Trophoblast cell (in vitro differentiated cells and primary cell): Measurements from ENCODE around the gene DNAJC6.

Experiments used
- DNase-seq, 2 donors: peaks; one replicate each; pipeline ENCODE4 v3.0.0-alpha.2; 2016
- H2AFZ ChIP-seq: 2 replicates; pipeline ENCODE4 v1.6.1; 2013; ENCODE audit warnings: low read length, moderate library complexity, mild to moderate bottlenecking; ENCODE audit not compliant: insufficient read depth, poor library complexity
- H2AK5ac ChIP-seq: 2 replicates; pipeline ENCODE4 v1.6.1; 2013; ENCODE audit warnings: mild to moderate bottlenecking, low read length
- H2BK120ac ChIP-seq: 2 replicates; pipeline ENCODE4 v1.6.1; 2013; ENCODE audit warnings: low read length, mild to moderate bottlenecking, moderate library complexity; ENCODE audit not compliant: insufficient read depth, poor library complexity
- H2BK12ac ChIP-seq: 2 replicates; pipeline ENCODE4 v1.6.1; 2013; ENCODE audit warnings: mild to moderate bottlenecking, low read length, moderate library complexity
- H2BK5ac ChIP-seq: 2 replicates; pipeline ENCODE4 v1.6.1; 2013; ENCODE audit warnings: low read length, low read depth, moderate library complexity, mild to moderate bottlenecking; ENCODE audit not compliant: poor library complexity
- H3K14ac ChIP-seq: 2 replicates; pipeline ENCODE4 v1.6.1; 2013; ENCODE audit warnings: mild to moderate bottlenecking, low read length
- H3K18ac ChIP-seq: 2 replicates; pipeline ENCODE4 v1.6.1; 2013; ENCODE audit warnings: mild to moderate bottlenecking, low read length
- H3K23ac ChIP-seq: 2 replicates; pipeline ENCODE4 v1.6.1; 2013; ENCODE audit warnings: low read length
- H3K27ac ChIP-seq: 2 replicates; pipeline ENCODE4 v1.5.1; 2013; ENCODE audit warnings: low read depth, mild to moderate bottlenecking, inconsistent platforms, low read length, moderate library complexity
- H3K27me3 ChIP-seq: 2 replicates; pipeline ENCODE4 v1.6.1; 2013; ENCODE audit warnings: inconsistent platforms, mild to moderate bottlenecking, low read length, moderate library complexity; ENCODE audit not compliant: insufficient read depth
- H3K36me3 ChIP-seq, 2 experiments: 1 replicate in 1 of 2; 2 replicates in 1 of 2; pipeline ENCODE4 v1.6.1; 2013; ENCODE audit warnings: low read length in 2 of 2, mild to moderate bottlenecking in 2 of 2, moderate library complexity in 1 of 2; ENCODE audit not compliant: insufficient read depth in 2 of 2, control insufficient read depth in 1 of 2
- H3K4ac ChIP-seq: 2 replicates; pipeline ENCODE4 v1.6.1; 2013; ENCODE audit warnings: low read depth, mild to moderate bottlenecking, low read length, moderate library complexity
- H3K4me1 ChIP-seq, 2 experiments: 1 replicate in 1 of 2; 2 replicates in 1 of 2; pipeline ENCODE4 v1.6.1; 2013; ENCODE audit warnings: low read length in 2 of 2, mild to moderate bottlenecking in 2 of 2, moderate library complexity in 1 of 2; ENCODE audit not compliant: insufficient read depth in 2 of 2, control insufficient read depth in 1 of 2
- H3K4me2 ChIP-seq: 2 replicates; pipeline ENCODE4 v1.6.1; 2013; ENCODE audit warnings: inconsistent platforms, mild to moderate bottlenecking, low read length, moderate library complexity
- H3K4me3 ChIP-seq: 2 replicates; pipeline ENCODE4 v1.5.1; 2013; ENCODE audit warnings: mild to moderate bottlenecking, low read depth, low read length, inconsistent platforms
- H3K79me1 ChIP-seq: one replicate; pipeline ENCODE4 v1.6.1; 2013; ENCODE audit warnings: low read length
- H3K79me2 ChIP-seq: 2 replicates; pipeline ENCODE4 v1.6.1; 2013; ENCODE audit warnings: low read length, mild to moderate bottlenecking; ENCODE audit not compliant: control insufficient read depth, insufficient read depth, poor library complexity
- H3K9ac ChIP-seq: 2 replicates; pipeline ENCODE4 v1.6.1; 2013; ENCODE audit warnings: mild to moderate bottlenecking, low read length
- H3K9me3 ChIP-seq: 2 replicates; pipeline ENCODE4 v1.6.1; 2013; ENCODE audit warnings: low read depth, mild to moderate bottlenecking, control low read depth, inconsistent platforms, low read length; ENCODE audit not compliant: insufficient read depth
- H4K12ac ChIP-seq: 2 replicates; pipeline ENCODE4 v1.6.1; 2013; ENCODE audit warnings: low read depth, mild to moderate bottlenecking, low read length, moderate library complexity
- H4K8ac ChIP-seq: 2 replicates; pipeline ENCODE4 v1.6.1; 2013; ENCODE audit warnings: low read depth, mild to moderate bottlenecking, low read length, moderate library complexity
- H4K91ac ChIP-seq: one replicate; pipeline ENCODE4 v1.6.1; 2013; ENCODE audit warnings: low read depth, mild to moderate bottlenecking, low read length, moderate library complexity
- WGBS: extraction: QIAGEN DNeasy Blood & Tissue Kit; methylation state at CpG from one replicate; pipeline ENCODE4 v1.1.7; 2013; ENCODE audit warnings: missing lambda C conversion rate; ENCODE audit not compliant: insufficient read length, insufficient coverage; ENCODE audit errors: extremely low coverage; 5-methylcytosine and 5-hydroxymethylcytosine counted together

The DNAJC6 gene

GRCh38 chr1:65311760-65312159, 2.4 kb downstream of the DNAJC6 start:
- H3K4me1 ChIP-seq = peaks cover 0 to 2% of the 10 kb centered on the region in 2 experiments
- no peak overlapping the region for H4K8ac ChIP-seq
- no peak overlapping the region for H4K91ac ChIP-seq
- no peak for DNase-seq
- H3K79me1 ChIP-seq = no peaks in the 10 kb centered on the region
- no peak overlapping the region for H3K23ac ChIP-seq
- no peak overlapping the region for H3K14ac ChIP-seq
- no peak overlapping the region for H2BK120ac ChIP-seq
- no peak overlapping the region for H2BK12ac ChIP-seq
- H3K36me3 ChIP-seq = no peaks in the 10 kb centered on the region
- no peak overlapping the region for H3K9ac ChIP-seq
- no peaks in the 10 kb centered on the region for H3K27me3 ChIP-seq
- H2AK5ac ChIP-seq = no peak overlapping the region
- H3K18ac ChIP-seq = no peak overlapping the region
- no peak overlapping the region for H3K4me3 ChIP-seq
- H3K27ac ChIP-seq = no peak overlapping the region
- H4K12ac ChIP-seq = no peak overlapping the region
- H3K4ac ChIP-seq = no peak overlapping the region
- H3K4me2 ChIP-seq = no peak overlapping the region
- no peaks in the 10 kb centered on the region for H3K9me3 ChIP-seq
- H2AFZ ChIP-seq = no peak overlapping the region
- H2BK5ac ChIP-seq = no peak overlapping the region
- H3K79me2 ChIP-seq = no peaks in the 10 kb centered on the region

DNA sequence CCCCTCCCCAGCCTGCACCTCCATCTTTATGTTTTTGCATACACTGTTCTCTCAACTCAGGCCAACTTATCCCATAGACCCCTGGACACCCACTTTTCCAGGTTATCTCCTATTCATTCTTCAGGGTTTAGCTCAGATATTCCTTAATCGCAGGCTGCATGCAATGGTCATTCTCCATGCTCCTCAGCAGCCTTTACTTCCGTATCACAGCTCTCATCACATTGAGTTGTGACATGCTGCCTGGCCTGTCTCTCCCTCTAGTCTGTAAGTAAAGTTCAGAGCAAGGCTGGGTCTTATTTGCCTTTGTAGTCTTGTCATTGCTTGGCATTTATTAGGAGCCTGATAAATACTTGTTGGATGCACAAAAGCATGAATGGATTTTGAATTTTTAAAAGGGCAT, 6.9 kb downstream of the DNAJC6 start:
- Histone ChIP-seq H3K9me3 (no peaks in the 10 kb centered on the region), H3K14ac (no peak overlapping the region), H3K4me3 (no peak overlapping the region), H3K4me2 (no peak overlapping the region), H2BK120ac (no peak overlapping the region), H3K23ac (no peak overlapping the region), H3K79me1 (no peaks in the 10 kb centered on the region), H3K27ac (no peak overlapping the region), H3K4ac (no peak overlapping the region), H2AFZ (no peak overlapping the region), H3K27me3 (no peaks in the 10 kb centered on the region), H4K12ac (no peak overlapping the region), H3K36me3 (peaks cover 0 to 3% of the 10 kb centered on the region in 2 experiments), H3K79me2 (no peaks in the 10 kb centered on the region), H3K4me1 (peaks cover 0 to 2% of the 10 kb centered on the region in 2 experiments), H3K18ac (no peak overlapping the region), H2BK12ac (no peak overlapping the region), H4K8ac (no peak overlapping the region), H3K9ac (no peak overlapping the region), H2AK5ac (no peak overlapping the region), H4K91ac (no peak overlapping the region), H2BK5ac (no peak overlapping the region)
- no CpG with 5 or more reads among the region's 2 CpGs for WGBS
- DNase-seq = no peak

GRCh38 chr1:65317866-65318653, 8.7 kb downstream of the DNAJC6 start:
- Histone ChIP-seq H3K9me3 (no peaks in the 10 kb centered on the region), H4K8ac (no peak overlapping the region), H3K4me2 (no peak overlapping the region), H3K14ac (no peak overlapping the region), H3K79me2 (no peaks in the 10 kb centered on the region), H3K27me3 (no peaks in the 10 kb centered on the region), H3K9ac (no peak overlapping the region), H2BK5ac (no peak overlapping the region), H4K12ac (no peak overlapping the region), H3K4me1 (peaks cover 0 to 2% of the 10 kb centered on the region in 2 experiments), H2BK12ac (no peak overlapping the region), H2AFZ (no peak overlapping the region), H2BK120ac (no peak overlapping the region), H3K18ac (no peak overlapping the region), H3K4ac (no peak overlapping the region), H3K23ac (no peak overlapping the region), H3K4me3 (no peak overlapping the region), H3K27ac (no peak overlapping the region), H4K91ac (no peak overlapping the region), H3K79me1 (no peaks in the 10 kb centered on the region), H3K36me3 (peaks cover 0 to 3% of the 10 kb centered on the region in 2 experiments), H2AK5ac (no peak overlapping the region)
- DNase-seq = no peak
- WGBS = no CpG with 5 or more reads among the region's 5 CpGs

DNA sequence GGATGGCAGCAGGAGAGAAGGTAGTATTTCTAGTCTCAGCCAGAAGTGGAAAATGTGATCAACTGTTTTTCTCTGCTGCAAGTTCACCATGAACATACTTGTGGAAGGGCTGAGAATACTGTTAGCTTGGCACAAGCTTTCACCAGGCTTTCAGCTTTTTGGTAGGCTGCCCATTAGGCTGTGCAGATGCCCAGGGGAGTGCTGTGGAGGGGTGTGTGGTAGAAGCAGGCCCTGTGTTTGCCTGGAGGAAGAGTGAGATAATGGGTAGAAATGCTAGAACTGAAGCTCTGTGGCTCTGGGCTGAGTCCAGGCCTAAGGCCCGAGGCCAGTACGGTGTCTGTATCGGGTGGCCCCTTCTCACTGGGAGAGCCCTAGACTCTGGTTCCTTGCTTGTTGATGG, 9.8 kb downstream of the DNAJC6 start:
- no peak overlapping the region for H3K27ac ChIP-seq
- H3K18ac ChIP-seq = no peak overlapping the region
- no peaks in the 10 kb centered on the region for H3K9me3 ChIP-seq
- no peak overlapping the region for H2AK5ac ChIP-seq
- no peak overlapping the region for H3K23ac ChIP-seq
- no peak overlapping the region for H4K12ac ChIP-seq
- no peak overlapping the region for H4K8ac ChIP-seq
- no peak overlapping the region for H2BK120ac ChIP-seq
- H3K79me1 ChIP-seq = no peaks in the 10 kb centered on the region
- H2BK5ac ChIP-seq = no peak overlapping the region
- H2BK12ac ChIP-seq = no peak overlapping the region
- no peak overlapping the region for H2AFZ ChIP-seq
- no peaks in the 10 kb centered on the region for H3K27me3 ChIP-seq
- no peak for DNase-seq
- no peak overlapping the region for H3K4ac ChIP-seq
- no CpG with 5 or more reads among the region's 3 CpGs for WGBS
- no peak overlapping the region for H3K4me2 ChIP-seq
- peaks cover 0 to 2% of the 10 kb centered on the region in 2 experiments for H3K4me1 ChIP-seq
- H3K79me2 ChIP-seq = no peaks in the 10 kb centered on the region
- H3K14ac ChIP-seq = no peak overlapping the region
- H3K4me3 ChIP-seq = no peak overlapping the region
- no peak overlapping the region for H4K91ac ChIP-seq
- H3K9ac ChIP-seq = no peak overlapping the region
- H3K36me3 ChIP-seq = peaks cover 0 to 3% of the 10 kb centered on the region in 2 experiments
